Lung (tissue), 12 donors: ENCODE results near the gene ALX4. TPM values are rescaled to one million over a fixed set of nuclear protein-coding genes. Genes with fewer than 3 reads are reported as not detected.

Experiments
- ATAC-seq: fragments of 200-7000 bp; cut with Tn5 transposase; one replicate; pipeline ENCODE4 v1.9.1; 2020; ENCODE audit warnings: moderate number of reproducible peaks; ENCODE audit not compliant: insufficient read depth, low FRiP score
- DNase-seq, 3 donors: peaks; one replicate each; pipeline ENCODE4 v3.0.0-alpha.2; 2013 to 2017
- H3K27ac ChIP-seq, 2 donors: one replicate each; pipeline ENCODE4 v1.5.1; 2013; ENCODE audit warnings: mild to moderate bottlenecking in 2 of 2, moderate library complexity in 2 of 2, control low read depth in 1 of 2, inconsistent platforms in 1 of 2, low read depth in 1 of 2, low read length in 1 of 2
- H3K27me3 ChIP-seq, 3 donors: one replicate each; pipeline ENCODE4 v1.5.1; 2013; ENCODE audit warnings: low read length in 2 of 3; ENCODE audit not compliant: control insufficient read depth in 3 of 3, insufficient read depth in 3 of 3
- H3K36me3 ChIP-seq, 4 donors: one replicate each; pipeline ENCODE4 v1.5.1; 2013; ENCODE audit warnings: low read length in 4 of 4, mild to moderate bottlenecking in 1 of 4, moderate library complexity in 1 of 4; ENCODE audit not compliant: control insufficient read depth in 4 of 4, insufficient read depth in 4 of 4
- H3K4me1 ChIP-seq, 5 donors: one replicate each; pipeline ENCODE4 v1.5.1; 2013; ENCODE audit warnings: low read length in 5 of 5, mild to moderate bottlenecking in 2 of 5, moderate library complexity in 1 of 5; ENCODE audit not compliant: control insufficient read depth in 5 of 5, insufficient read depth in 5 of 5
- H3K4me3 ChIP-seq: one replicate; pipeline ENCODE4 v1.5.1; 2013; ENCODE audit warnings: mild to moderate bottlenecking, control low read depth, moderate library complexity
- H3K9ac ChIP-seq, 2 donors: one replicate each; pipeline ENCODE4 v1.5.1; 2013; ENCODE audit warnings: low read length in 2 of 2, control low read depth in 1 of 2; ENCODE audit not compliant: insufficient read depth in 1 of 2
- H3K9me3 ChIP-seq, 4 donors: one replicate each; pipeline ENCODE4 v1.5.1; 2013; ENCODE audit warnings: low read length in 3 of 4, mild to moderate bottlenecking in 1 of 4, moderate library complexity in 1 of 4; ENCODE audit not compliant: control insufficient read depth in 4 of 4, insufficient read depth in 3 of 4
- WGBS, 2 donors: extraction: QIAGEN DNeasy Blood & Tissue Kit; methylation state at CpG; one replicate each; pipeline ENCODE4 v1.1.7; 2013; 5-methylcytosine and 5-hydroxymethylcytosine counted together
- polyA plus RNA-seq, 2 donors: library from polyadenylated mRNA; stranded (reverse); fragments of 200-250 nt; gene quantifications; one replicate each; pipeline ENCODE4 v1.2.1, GENCODE V29; 2013
- total RNA-seq, 2 donors: library from RNA; depleted of rRNA in 1 of 2; stranded (reverse); fragments of >200 nt in 1 of 2; gene quantifications; one replicate each; pipeline ENCODE4 v1.2.1, GENCODE V29; 2014 to 2021
- TF ChIP-seq, protein P1 (sequence below): IDR thresholded peaks from 2 replicates; pipeline ENCODE4 v1.5.1; 2012; ENCODE audit warnings: mild to moderate bottlenecking; ENCODE audit errors: control extremely low read depth, extremely low read depth
- donor health status: control.
- donor health status: control.
- donor health status: Bipolar disorder and iron deficiency.
- donor health status: healthy.
- donor health status: DM: yes; HTN: yes; CAD: no.

The ALX4 gene
- total and polyA plus RNA-seq, 4 donors, result 0.01 to 0.06 TPM; not detected in 2

DNA sequence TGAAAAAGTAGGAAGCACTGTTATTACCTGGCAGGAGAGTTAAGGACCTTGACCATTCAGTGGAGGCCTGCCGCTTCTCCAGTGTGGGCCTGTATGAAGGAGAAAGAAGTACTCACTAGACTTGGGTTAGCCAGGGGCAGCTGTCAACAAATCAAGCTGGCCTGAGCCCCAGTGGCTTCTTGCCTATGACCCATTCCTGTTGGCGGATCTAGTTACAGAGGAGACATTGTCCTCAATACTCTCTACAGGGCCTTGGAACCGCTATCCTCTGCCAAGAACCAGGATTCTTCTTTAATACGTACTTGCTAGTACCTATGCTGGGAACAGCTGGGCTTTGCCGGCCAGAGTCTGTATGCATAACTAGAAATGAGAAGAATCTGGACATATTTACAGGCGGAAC lies 68.1 kb downstream of the ALX4 start:
- Histone ChIP-seq H3K27ac (no peak overlapping the region), H3K36me3 (peaks cover 2 to 9% (median 3%) of the 10 kb centered on the region in 4 donors), H3K9me3 (no peaks in the 10 kb centered on the region), H3K4me3 (no peak overlapping the region), H3K4me1 (peaks cover 7 to 32% (median 24%) of the 10 kb centered on the region in 5 donors), H3K27me3 (no peaks in the 10 kb centered on the region), H3K9ac (no peak overlapping the region)
- ATAC-seq (no peak), DNase-seq (no peak)
- 92 to 97% methylated on average over 6 of the region's 6 CpGs for WGBS, 2 donors
- TF ChIP-seq, protein P1, sequence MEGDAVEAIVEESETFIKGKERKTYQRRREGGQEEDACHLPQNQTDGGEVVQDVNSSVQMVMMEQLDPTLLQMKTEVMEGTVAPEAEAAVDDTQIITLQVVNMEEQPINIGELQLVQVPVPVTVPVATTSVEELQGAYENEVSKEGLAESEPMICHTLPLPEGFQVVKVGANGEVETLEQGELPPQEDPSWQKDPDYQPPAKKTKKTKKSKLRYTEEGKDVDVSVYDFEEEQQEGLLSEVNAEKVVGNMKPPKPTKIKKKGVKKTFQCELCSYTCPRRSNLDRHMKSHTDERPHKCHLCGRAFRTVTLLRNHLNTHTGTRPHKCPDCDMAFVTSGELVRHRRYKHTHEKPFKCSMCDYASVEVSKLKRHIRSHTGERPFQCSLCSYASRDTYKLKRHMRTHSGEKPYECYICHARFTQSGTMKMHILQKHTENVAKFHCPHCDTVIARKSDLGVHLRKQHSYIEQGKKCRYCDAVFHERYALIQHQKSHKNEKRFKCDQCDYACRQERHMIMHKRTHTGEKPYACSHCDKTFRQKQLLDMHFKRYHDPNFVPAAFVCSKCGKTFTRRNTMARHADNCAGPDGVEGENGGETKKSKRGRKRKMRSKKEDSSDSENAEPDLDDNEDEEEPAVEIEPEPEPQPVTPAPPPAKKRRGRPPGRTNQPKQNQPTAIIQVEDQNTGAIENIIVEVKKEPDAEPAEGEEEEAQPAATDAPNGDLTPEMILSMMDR, result no peak

GRCh38 chr11:44237156-44237555 lies 72.8 kb downstream of the ALX4 start:
- no peak for ATAC-seq
- WGBS, 2 donors, result 86 to 95% methylated on average over 1 of the region's 1 CpG
- no peak overlapping the region for H3K27ac ChIP-seq
- no peaks in the 10 kb centered on the region for H3K9me3 ChIP-seq
- H3K36me3 ChIP-seq, result peaks cover 0 to 9% (median 4%) of the 10 kb centered on the region in 4 donors
- no peak overlapping the region for H3K9ac ChIP-seq
- TF ChIP-seq, protein P1, result no peak
- H3K27me3 ChIP-seq, result no peaks in the 10 kb centered on the region
- peak in 2 of 3 donors; percentile 68 for DNase-seq
- H3K4me1 ChIP-seq, result peaks cover 0 to 19% (median 12%) of the 10 kb centered on the region in 5 donors
- H3K4me3 ChIP-seq, result no peak overlapping the region

DNA sequence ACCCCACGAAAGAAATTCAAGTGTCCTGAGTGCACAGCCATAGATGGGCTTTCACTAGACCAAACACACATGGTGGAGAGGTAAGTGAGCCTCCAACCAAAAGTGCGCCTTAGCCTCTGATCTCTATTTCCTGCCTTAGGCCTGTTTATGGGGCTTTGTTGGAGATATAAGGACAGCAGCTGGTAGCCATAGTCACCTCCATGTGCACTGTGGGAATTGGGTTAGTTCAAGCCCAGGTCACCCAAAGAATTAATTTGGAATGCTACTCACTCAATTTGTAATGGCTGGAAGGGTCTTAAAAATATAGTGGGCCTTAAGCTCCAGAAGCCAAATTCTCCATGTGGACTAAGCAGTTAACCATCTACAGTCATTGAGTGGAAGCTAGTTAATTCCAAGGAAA lies 73.6 kb downstream of the ALX4 start:
- Histone ChIP-seq H3K9me3 (no peaks in the 10 kb centered on the region), H3K27me3 (no peaks in the 10 kb centered on the region), H3K27ac (no peak overlapping the region), H3K4me1 (peaks cover 0 to 19% (median 11%) of the 10 kb centered on the region in 5 donors), H3K9ac (no peak overlapping the region), H3K4me3 (no peak overlapping the region), H3K36me3 (peaks cover 0 to 9% (median 4%) of the 10 kb centered on the region in 4 donors)
- TF ChIP-seq, protein P1, result no peak
- ATAC-seq (no peak), DNase-seq (peak in 1 of 3 donors; percentile 16)
- WGBS, 2 donors, result 96 to 97% methylated on average over 2 of the region's 2 CpGs

GRCh38 chr11:44235765-44236201 lies 74.2 kb downstream of the ALX4 start:
- Histone ChIP-seq H3K9ac (no peak overlapping the region), H3K27ac (no peak overlapping the region), H3K4me3 (no peak overlapping the region), H3K9me3 (no peaks in the 10 kb centered on the region), H3K27me3 (no peaks in the 10 kb centered on the region), H3K36me3 (peaks cover 0 to 9% (median 4%) of the 10 kb centered on the region in 4 donors), H3K4me1 (peaks cover 0 to 19% (median 11%) of the 10 kb centered on the region in 5 donors)
- WGBS, 2 donors, result 89 to 92% methylated on average over 8 of the region's 8 CpGs
- peak in 2 of 3 donors; percentile 51 to 74 for DNase-seq
- TF ChIP-seq, protein P1, result no peak
- peak; percentile 19 for ATAC-seq
